ENCODE measurements around the gene COQ8A. TPM values are rescaled to one million over a fixed set of nuclear protein-coding genes. Genes with fewer than 3 reads are reported as not detected.

The COQ8A gene
- total and polyA plus RNA-seq, 2 experiments from 2014 or later: 25.2 to 37.4 TPM

- TF ChIP-seq ZNF462 (CRISPR knock-in tag; IDR thresholded peaks at IDR 0.05) (no peak), NANOG (IDR thresholded peaks at IDR 0.05; ENCODE audit: borderline replicate concordance) (no peak)
Measured at GRCh38 chr1:226964068-226964425, 24.0 kb downstream of the COQ8A start (continued).

- Histone ChIP-seq H2AFZ (no peak overlapping the region), H3K4me3 (no peak overlapping the region), H3F3A (replicated peaks; ENCODE audit: low read depth) (no peaks in the 10 kb centered on the region), H3K9me2 (ENCODE audit: insufficient read depth) (no peaks in the 10 kb centered on the region), H3K36me3 (ENCODE audit: insufficient read depth) (no peaks in the 10 kb centered on the region), H4K20me1 (replicated peaks; ENCODE audit: insufficient read depth) (no peaks in the 10 kb centered on the region), H3K27me3 (ENCODE audit: insufficient read depth) (no peaks in the 10 kb centered on the region), H3K4me2 (no peak overlapping the region), H3K79me2 (replicated peaks; ENCODE audit: insufficient read depth) (no peaks in the 10 kb centered on the region), H3K27ac (ENCODE audit: low read depth) (no peak overlapping the region), H3K4me1 (ENCODE audit: insufficient read depth) (no peaks in the 10 kb centered on the region)
- peaks cover 3% of the 10 kb centered on the region; the same call in 2 of the 3 replicates for H3K4me1 Mint-ChIP-seq
- H3K9me3 Mint-ChIP-seq: peaks cover 3% of the 10 kb centered on the region; the same call in 2 of the 3 replicates
- no peak overlapping the region for H3K4me3 Mint-ChIP-seq
- H3K36me3 Mint-ChIP-seq (ENCODE audit: low read depth): peaks cover 7% of the 10 kb centered on the region; the same call in 2 of the 3 replicates
- ATAC-seq (no peak), DNase-seq (ENCODE audit: low spot score) (no peak)
- peaks cover 2% of the 10 kb centered on the region for H3K27me3 Mint-ChIP-seq (ENCODE audit: insufficient read depth, low read depth, poor library complexity)
- H3K27ac Mint-ChIP-seq: no peak overlapping the region
- TF ChIP-seq REST (IDR thresholded peaks at IDR 0.05; ENCODE audit: unreplicated experiment) (no peak), ZNF114 (CRISPR knock-in tag; IDR thresholded peaks at IDR 0.05) (no peak), ETS1 (IDR thresholded peaks at IDR 0.05) (no peak), JUNB (IDR thresholded peaks at IDR 0.05; ENCODE audit: unreplicated experiment) (no peak), EZH2phosphoT487 (IDR thresholded peaks at IDR 0.05; ENCODE audit: unreplicated experiment) (no peak), ZNF331 (CRISPR knock-in tag; IDR thresholded peaks at IDR 0.05; ENCODE audit: low read depth) (no peak), POLR2AphosphoS5 (IDR thresholded peaks at IDR 0.05; ENCODE audit: low read depth) (no peak), CREB1 (CRISPR knock-in tag; IDR thresholded peaks at IDR 0.05; ENCODE audit: low read depth) (no peak), EZH2 (IDR thresholded peaks at IDR 0.05; ENCODE audit: low read depth, unreplicated experiment) (no peak)
Measured at GRCh38 chr1:226964611-226965486, 24.8 kb downstream of the COQ8A start.
